SK-N-SH (cell line): Measurements from ENCODE around the gene CPNE2.

ENCODE experiments used
- EZH2phosphoT487 ChIP-seq: fragments of 200-600 bp; sonication (generic); IDR thresholded peaks from 2 replicates; pipeline ENCODE4 v1.6.1; 2017; ENCODE audit warnings: low read depth, mixed run types, mild to moderate bottlenecking, antibody characterized with exemption, moderate library complexity, borderline replicate concordance
- GABPA ChIP-seq: IDR thresholded peaks from 2 replicates; pipeline ENCODE4 v1.4.0; 2012; ENCODE audit warnings: low read depth, mild to moderate bottlenecking
- MAX ChIP-seq: IDR thresholded peaks from 2 replicates; pipeline ENCODE4 v1.4.0; 2012; ENCODE audit warnings: low read depth
- SIN3A ChIP-seq: IDR thresholded peaks from 2 replicates; pipeline ENCODE4 v1.6.1; 2012; ENCODE audit warnings: low read depth, mild to moderate bottlenecking, low read length, moderate library complexity, borderline replicate concordance
- TAF1 ChIP-seq: IDR thresholded peaks from 2 replicates; pipeline ENCODE4 v1.6.1; 2012; ENCODE audit warnings: low read depth, mild to moderate bottlenecking, low read length, moderate library complexity, borderline replicate concordance
- ZBTB33 ChIP-seq: IDR thresholded peaks from 2 replicates; pipeline ENCODE4 v1.4.0; 2012; ENCODE audit warnings: low read depth, borderline replicate concordance
- TF ChIP-seq, protein P1 (sequence below): fragments of 200-600 bp; sonication (generic); IDR thresholded peaks from 2 replicates; pipeline ENCODE4 v1.6.1; 2017; ENCODE audit warnings: antibody characterized with exemption, mild to moderate bottlenecking, moderate library complexity

DNA sequence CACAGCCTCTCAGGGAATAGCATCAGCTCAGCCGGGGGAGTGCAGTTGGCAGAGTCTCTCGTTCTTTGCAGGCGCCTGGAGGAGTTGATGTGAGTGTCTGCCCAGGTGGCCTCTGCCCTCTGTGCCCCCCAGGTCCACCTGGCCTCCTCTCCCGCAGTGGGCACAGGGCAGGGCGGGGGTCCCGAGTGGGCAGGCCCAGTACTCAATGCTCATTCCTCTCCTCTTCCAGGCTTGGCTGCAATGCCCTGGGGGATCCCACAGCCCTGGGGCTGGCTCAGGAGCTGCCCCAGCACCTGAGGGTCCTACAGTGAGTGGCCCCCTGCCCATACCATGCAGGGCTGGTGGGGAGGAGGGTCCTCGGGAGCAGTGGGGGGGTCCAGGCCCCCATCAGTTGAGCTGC lies 14.7 kb upstream of the CPNE2 start:
- TF ChIP-seq, protein P1, sequence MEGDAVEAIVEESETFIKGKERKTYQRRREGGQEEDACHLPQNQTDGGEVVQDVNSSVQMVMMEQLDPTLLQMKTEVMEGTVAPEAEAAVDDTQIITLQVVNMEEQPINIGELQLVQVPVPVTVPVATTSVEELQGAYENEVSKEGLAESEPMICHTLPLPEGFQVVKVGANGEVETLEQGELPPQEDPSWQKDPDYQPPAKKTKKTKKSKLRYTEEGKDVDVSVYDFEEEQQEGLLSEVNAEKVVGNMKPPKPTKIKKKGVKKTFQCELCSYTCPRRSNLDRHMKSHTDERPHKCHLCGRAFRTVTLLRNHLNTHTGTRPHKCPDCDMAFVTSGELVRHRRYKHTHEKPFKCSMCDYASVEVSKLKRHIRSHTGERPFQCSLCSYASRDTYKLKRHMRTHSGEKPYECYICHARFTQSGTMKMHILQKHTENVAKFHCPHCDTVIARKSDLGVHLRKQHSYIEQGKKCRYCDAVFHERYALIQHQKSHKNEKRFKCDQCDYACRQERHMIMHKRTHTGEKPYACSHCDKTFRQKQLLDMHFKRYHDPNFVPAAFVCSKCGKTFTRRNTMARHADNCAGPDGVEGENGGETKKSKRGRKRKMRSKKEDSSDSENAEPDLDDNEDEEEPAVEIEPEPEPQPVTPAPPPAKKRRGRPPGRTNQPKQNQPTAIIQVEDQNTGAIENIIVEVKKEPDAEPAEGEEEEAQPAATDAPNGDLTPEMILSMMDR: no peak
- TF ChIP-seq TAF1: no peak
- TF ChIP-seq ZBTB33: no peak
- TF ChIP-seq MAX: no peak
- TF ChIP-seq GABPA: no peak
- no peak for TF ChIP-seq SIN3A
- TF ChIP-seq EZH2phosphoT487: no peak
